ACC112 (cell line): ENCODE data around the gene RSAD2.
"Not testable (repeated sequence)": the region's sequence is repeated elsewhere in the genome, so short reads cannot be mapped to it uniquely, and the experiment has no call there.

Experiments
- H2AFZ ChIP-seq: fragments of 200-600 bp; sonication (generic); one replicate; pipeline ENCODE4 v1.6.0; 2017; ENCODE audit warnings: antibody characterized with exemption, low read length; ENCODE audit not compliant: unreplicated experiment
- H3K27ac ChIP-seq: fragments of 200-600 bp; sonication (generic); 2 replicates; pipeline ENCODE4 v1.5.1; 2014; ENCODE audit warnings: low read depth, mild to moderate bottlenecking, antibody characterized with exemption, low read length, moderate library complexity
- H3K27me3 ChIP-seq: fragments of 200-600 bp; sonication (generic); 2 replicates; pipeline ENCODE4 v1.6.1; 2014; ENCODE audit warnings: mild to moderate bottlenecking, antibody characterized with exemption, low read length, moderate library complexity, mixed read lengths; ENCODE audit not compliant: insufficient read depth
- H3K36me3 ChIP-seq: fragments of 200-600 bp; sonication (generic); 2 replicates; pipeline ENCODE4 v1.6.1; 2016; ENCODE audit warnings: mild to moderate bottlenecking, antibody characterized with exemption, low read length, moderate library complexity, mixed read lengths; ENCODE audit not compliant: insufficient read depth
- H3K4me1 ChIP-seq: fragments of 200-600 bp; sonication (generic); one replicate; pipeline ENCODE4 v1.6.1; 2016; ENCODE audit warnings: low read length, mixed read lengths; ENCODE audit not compliant: insufficient read depth, unreplicated experiment, control insufficient read depth
- H3K4me3 ChIP-seq: fragments of 200-600 bp; sonication (generic); 2 replicates; pipeline ENCODE4 v1.5.1; 2014; ENCODE audit warnings: mild to moderate bottlenecking, low read depth, low read length
- H3K79me2 ChIP-seq: fragments of 200-600 bp; sonication (generic); one replicate; pipeline ENCODE4 v1.6.0; 2016; ENCODE audit warnings: low read length; ENCODE audit not compliant: control insufficient read depth, unreplicated experiment, insufficient read depth

RSAD2 gene

GRCh38 chr2:6933911-6934310, 56.3 kb downstream of the RSAD2 start:
- no peak overlapping the region for H2AFZ ChIP-seq
- H3K27me3 ChIP-seq, result no peaks in the 10 kb centered on the region
- peaks cover 4% of the 10 kb centered on the region for H3K4me1 ChIP-seq
- H3K79me2 ChIP-seq, result no peaks in the 10 kb centered on the region
- H3K27ac ChIP-seq, result no peak overlapping the region
- no peaks in the 10 kb centered on the region for H3K36me3 ChIP-seq
- no peak overlapping the region for H3K4me3 ChIP-seq

- Histone ChIP-seq H3K36me3 (no peaks in the 10 kb centered on the region), H3K4me1 (no peaks in the 10 kb centered on the region), H3K4me3 (no peak overlapping the region), H3K79me2 (no peaks in the 10 kb centered on the region), H3K27me3 (no peaks in the 10 kb centered on the region), H2AFZ (no peak overlapping the region), H3K27ac (no peak overlapping the region)
These were observed 56.8 kb downstream of the RSAD2 start for GRCh38 chr2:6934345-6934744.

- H3K79me2 ChIP-seq, result no peaks in the 10 kb centered on the region
- H3K36me3 ChIP-seq, result no peaks in the 10 kb centered on the region
- no peak overlapping the region for H2AFZ ChIP-seq
- no peaks in the 10 kb centered on the region for H3K4me1 ChIP-seq
- no peak overlapping the region for H3K4me3 ChIP-seq
- no peaks in the 10 kb centered on the region for H3K27me3 ChIP-seq
- no peak overlapping the region for H3K27ac ChIP-seq
These were observed 57.4 kb downstream of the RSAD2 start for GRCh38 chr2:6934758-6935651.

GRCh38 chr2:6935652-6936020, 58.1 kb downstream of the RSAD2 start:
- H3K4me3 ChIP-seq, H3K27ac ChIP-seq, H2AFZ ChIP-seq, H3K79me2 ChIP-seq, H3K36me3 ChIP-seq, H3K27me3 ChIP-seq, H3K4me1 ChIP-seq: not testable (repeated sequence)

GRCh38 chr2:6937157-6937556, 59.6 kb downstream of the RSAD2 start:
- Histone ChIP-seq H3K4me3 (no peak overlapping the region), H3K79me2 (no peaks in the 10 kb centered on the region), H3K36me3 (no peaks in the 10 kb centered on the region), H3K4me1 (no peaks in the 10 kb centered on the region), H3K27me3 (no peaks in the 10 kb centered on the region), H3K27ac (no peak overlapping the region), H2AFZ (no peak overlapping the region)

GRCh38 chr2:6937582-6937981, 60.0 kb downstream of the RSAD2 start:
- H3K36me3 ChIP-seq, result no peaks in the 10 kb centered on the region
- H3K4me1 ChIP-seq, result no peaks in the 10 kb centered on the region
- H3K27ac ChIP-seq, result no peak overlapping the region
- no peak overlapping the region for H2AFZ ChIP-seq
- no peaks in the 10 kb centered on the region for H3K27me3 ChIP-seq
- H3K4me3 ChIP-seq, result no peak overlapping the region
- no peaks in the 10 kb centered on the region for H3K79me2 ChIP-seq

GRCh38 chr2:6939071-6939470, 61.5 kb downstream of the RSAD2 start:
- H3K4me1 ChIP-seq, result no peaks in the 10 kb centered on the region
- no peak overlapping the region for H3K4me3 ChIP-seq
- no peak overlapping the region for H2AFZ ChIP-seq
- no peaks in the 10 kb centered on the region for H3K36me3 ChIP-seq
- H3K79me2 ChIP-seq, result no peaks in the 10 kb centered on the region
- no peaks in the 10 kb centered on the region for H3K27me3 ChIP-seq
- H3K27ac ChIP-seq, result no peak overlapping the region

GRCh38 chr2:6940820-6941219, 63.2 kb downstream of the RSAD2 start:
- no peaks in the 10 kb centered on the region for H3K36me3 ChIP-seq
- H3K4me1 ChIP-seq, result peaks cover 3% of the 10 kb centered on the region
- H2AFZ ChIP-seq, result no peak overlapping the region
- no peak overlapping the region for H3K4me3 ChIP-seq
- no peaks in the 10 kb centered on the region for H3K27me3 ChIP-seq
- no peak overlapping the region for H3K27ac ChIP-seq
- H3K79me2 ChIP-seq, result no peaks in the 10 kb centered on the region

GRCh38 chr2:6941299-6942046, 63.9 kb downstream of the RSAD2 start:
- H3K4me3 ChIP-seq, result no peak overlapping the region
- H3K27ac ChIP-seq, result no peak overlapping the region
- no peaks in the 10 kb centered on the region for H3K27me3 ChIP-seq
- no peak overlapping the region for H2AFZ ChIP-seq
- H3K36me3 ChIP-seq, result no peaks in the 10 kb centered on the region
- H3K4me1 ChIP-seq, result peaks cover 9% of the 10 kb centered on the region
- no peaks in the 10 kb centered on the region for H3K79me2 ChIP-seq

- Histone ChIP-seq H3K27me3 (no peaks in the 10 kb centered on the region), H3K36me3 (no peaks in the 10 kb centered on the region), H2AFZ (no peak overlapping the region), H3K79me2 (no peaks in the 10 kb centered on the region), H3K4me1 (peaks cover 17% of the 10 kb centered on the region), H3K4me3 (no peak overlapping the region), H3K27ac (no peak overlapping the region)
These were observed 65.3 kb downstream of the RSAD2 start for GRCh38 chr2:6942848-6943247.

- Histone ChIP-seq H3K4me1 (peaks cover 17% of the 10 kb centered on the region), H3K36me3 (no peaks in the 10 kb centered on the region), H2AFZ (no peak overlapping the region), H3K27me3 (no peaks in the 10 kb centered on the region), H3K4me3 (no peak overlapping the region), H3K79me2 (no peaks in the 10 kb centered on the region), H3K27ac (no peak overlapping the region)
These were observed 65.9 kb downstream of the RSAD2 start for GRCh38 chr2:6943523-6943922.
